Cardiac fibroblast (primary cell): ENCODE results near the gene PEMT.

Experiments
- DNase-seq, 2 donors: peaks; one replicate each; pipeline versions ENCODE4 v3.0.0 to v3.0.0-alpha.2; 2010; ENCODE audit warnings: low read depth in 2 of 2
- H3K4me3 ChIP-seq, 2 donors: replicated peaks in 1 of 2; 1 replicate in 1 of 2; 2 replicates in 1 of 2; pipeline ENCODE4 v1.5.1; 2011; ENCODE audit warnings: low read depth in 2 of 2, low read length in 2 of 2, mild to moderate bottlenecking in 2 of 2, moderate library complexity in 1 of 2
- TF ChIP-seq, protein P1 (sequence below): IDR thresholded peaks from one replicate; pipeline ENCODE4 v1.5.1; 2011; ENCODE audit warnings: low read depth, mild to moderate bottlenecking, low read length, inconsistent platforms

The PEMT gene

GRCh38 chr17:17519886-17520285 is 71.6 kb downstream of the PEMT start:
- H3K4me3 ChIP-seq, result no peak overlapping the region
- DNase-seq, result no peak
- TF ChIP-seq, protein P1, sequence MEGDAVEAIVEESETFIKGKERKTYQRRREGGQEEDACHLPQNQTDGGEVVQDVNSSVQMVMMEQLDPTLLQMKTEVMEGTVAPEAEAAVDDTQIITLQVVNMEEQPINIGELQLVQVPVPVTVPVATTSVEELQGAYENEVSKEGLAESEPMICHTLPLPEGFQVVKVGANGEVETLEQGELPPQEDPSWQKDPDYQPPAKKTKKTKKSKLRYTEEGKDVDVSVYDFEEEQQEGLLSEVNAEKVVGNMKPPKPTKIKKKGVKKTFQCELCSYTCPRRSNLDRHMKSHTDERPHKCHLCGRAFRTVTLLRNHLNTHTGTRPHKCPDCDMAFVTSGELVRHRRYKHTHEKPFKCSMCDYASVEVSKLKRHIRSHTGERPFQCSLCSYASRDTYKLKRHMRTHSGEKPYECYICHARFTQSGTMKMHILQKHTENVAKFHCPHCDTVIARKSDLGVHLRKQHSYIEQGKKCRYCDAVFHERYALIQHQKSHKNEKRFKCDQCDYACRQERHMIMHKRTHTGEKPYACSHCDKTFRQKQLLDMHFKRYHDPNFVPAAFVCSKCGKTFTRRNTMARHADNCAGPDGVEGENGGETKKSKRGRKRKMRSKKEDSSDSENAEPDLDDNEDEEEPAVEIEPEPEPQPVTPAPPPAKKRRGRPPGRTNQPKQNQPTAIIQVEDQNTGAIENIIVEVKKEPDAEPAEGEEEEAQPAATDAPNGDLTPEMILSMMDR, result no peak

DNA sequence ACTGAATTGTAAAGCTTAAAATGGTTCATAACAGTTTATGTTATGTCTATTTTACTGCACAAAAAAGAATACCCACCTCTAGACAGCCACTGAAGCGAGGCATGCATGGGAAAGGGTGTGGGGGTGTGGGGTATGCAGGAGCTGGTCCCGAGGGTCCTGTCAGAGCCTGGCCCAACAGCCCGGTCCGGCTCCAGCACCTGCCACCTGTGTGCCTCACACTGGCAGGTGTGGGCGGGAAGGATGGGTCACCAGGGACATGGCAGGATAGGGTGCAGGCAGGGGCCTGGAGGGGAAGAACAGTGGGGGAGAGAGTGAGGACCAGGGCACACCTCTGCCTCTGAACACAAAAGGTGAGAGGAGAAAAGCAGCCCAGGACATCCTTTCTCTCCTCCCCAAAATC is 72.6 kb downstream of the PEMT start:
- no peak for DNase-seq
- H3K4me3 ChIP-seq, result no peak overlapping the region
- TF ChIP-seq, protein P1, result no peak

- H3K4me3 ChIP-seq, result no peak overlapping the region
- TF ChIP-seq, protein P1, result no peak
- no peak for DNase-seq
Measured at GRCh38 chr17:17518014-17518413, 73.5 kb downstream of the PEMT start.

DNA sequence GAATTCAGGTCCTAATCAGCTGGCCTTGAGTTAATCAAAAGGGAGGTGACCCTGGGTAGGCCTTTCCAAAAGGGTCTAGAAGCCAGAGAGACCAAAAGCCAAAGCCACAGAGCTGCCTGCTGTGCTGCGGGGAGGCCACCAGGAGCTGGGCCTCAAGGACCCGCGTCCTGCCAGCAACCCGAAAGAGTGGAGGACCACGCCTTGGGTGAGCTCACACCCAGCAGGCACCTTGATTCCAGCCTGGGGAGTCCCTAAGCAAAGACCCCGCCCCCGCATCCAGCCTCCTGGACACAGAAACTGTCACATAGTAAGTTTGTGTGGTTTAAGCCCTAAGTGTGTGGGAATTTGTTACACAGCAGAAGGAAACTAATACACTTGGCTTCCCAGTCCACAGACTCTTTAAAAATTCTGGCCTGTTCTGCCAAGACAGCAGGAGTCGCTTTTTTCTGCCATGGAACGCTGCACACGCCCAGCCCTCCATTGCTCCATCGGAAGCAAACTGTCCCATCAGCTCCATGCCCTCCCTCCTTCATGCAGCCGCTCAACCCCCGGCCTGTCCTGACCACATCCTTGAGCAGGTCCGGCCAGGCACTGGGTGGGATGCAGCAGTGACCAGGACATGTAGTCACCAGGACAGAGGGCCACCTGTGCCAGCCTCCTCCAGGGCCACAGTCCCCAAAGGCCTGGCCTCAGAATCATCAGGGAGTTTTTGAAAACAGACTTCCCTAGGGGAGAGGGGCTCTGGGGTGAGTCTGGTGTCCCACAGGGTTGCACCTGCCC is 74.4 kb downstream of the PEMT start:
- no peak overlapping the region for H3K4me3 ChIP-seq
- TF ChIP-seq, protein P1, result no peak
- DNase-seq, result no peak

DNA sequence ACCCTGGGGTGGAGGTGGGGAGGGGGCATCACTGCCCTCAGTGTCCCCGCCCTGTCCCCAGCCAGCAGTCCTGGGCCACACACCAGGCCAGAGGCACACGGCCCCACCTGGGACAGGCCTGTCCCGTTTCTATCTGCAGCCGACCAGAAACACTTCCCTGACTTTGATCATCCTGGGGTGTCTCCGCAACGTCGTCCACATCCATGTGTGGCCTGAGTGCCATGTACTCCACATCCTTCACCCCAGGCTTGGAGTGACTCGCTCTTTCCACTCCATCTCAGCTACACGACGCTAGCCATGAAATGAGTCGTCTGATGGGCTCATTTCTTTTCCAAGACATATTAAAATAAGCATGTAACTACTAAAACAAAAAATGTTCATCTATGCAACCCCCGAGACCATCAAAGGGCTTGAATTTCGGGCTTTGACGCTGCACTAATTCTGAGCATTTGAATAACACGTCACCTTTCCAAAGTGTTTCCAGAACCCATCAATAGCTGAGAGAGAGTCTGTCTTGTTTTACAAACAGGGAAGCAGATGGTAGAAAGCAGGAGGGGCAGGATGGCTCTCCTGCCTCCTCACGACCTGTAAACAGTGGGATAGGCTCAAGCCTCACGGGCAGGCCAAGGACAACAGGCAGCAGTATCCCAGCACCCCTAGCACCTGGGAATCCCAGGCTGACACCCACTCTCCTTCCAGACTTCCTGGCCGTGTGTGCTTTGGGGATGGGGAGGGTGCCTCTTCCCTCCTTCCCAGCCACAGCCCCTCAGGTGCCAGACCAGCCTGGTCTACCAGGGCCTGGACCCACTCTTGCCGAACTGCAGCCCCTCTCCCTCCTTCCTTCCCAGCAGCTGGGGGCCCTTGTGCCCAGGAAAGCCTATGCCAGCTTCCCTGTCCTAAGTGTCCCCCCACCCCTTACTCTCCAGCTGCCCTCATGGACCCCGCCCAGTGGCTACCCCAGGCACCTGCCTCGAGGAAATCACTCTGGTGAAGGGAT is 75.3 kb downstream of the PEMT start:
- TF ChIP-seq, protein P1, result no peak
- DNase-seq, result peak; percentile 22 to 48
- H3K4me3 ChIP-seq, result no peak overlapping the region

DNA sequence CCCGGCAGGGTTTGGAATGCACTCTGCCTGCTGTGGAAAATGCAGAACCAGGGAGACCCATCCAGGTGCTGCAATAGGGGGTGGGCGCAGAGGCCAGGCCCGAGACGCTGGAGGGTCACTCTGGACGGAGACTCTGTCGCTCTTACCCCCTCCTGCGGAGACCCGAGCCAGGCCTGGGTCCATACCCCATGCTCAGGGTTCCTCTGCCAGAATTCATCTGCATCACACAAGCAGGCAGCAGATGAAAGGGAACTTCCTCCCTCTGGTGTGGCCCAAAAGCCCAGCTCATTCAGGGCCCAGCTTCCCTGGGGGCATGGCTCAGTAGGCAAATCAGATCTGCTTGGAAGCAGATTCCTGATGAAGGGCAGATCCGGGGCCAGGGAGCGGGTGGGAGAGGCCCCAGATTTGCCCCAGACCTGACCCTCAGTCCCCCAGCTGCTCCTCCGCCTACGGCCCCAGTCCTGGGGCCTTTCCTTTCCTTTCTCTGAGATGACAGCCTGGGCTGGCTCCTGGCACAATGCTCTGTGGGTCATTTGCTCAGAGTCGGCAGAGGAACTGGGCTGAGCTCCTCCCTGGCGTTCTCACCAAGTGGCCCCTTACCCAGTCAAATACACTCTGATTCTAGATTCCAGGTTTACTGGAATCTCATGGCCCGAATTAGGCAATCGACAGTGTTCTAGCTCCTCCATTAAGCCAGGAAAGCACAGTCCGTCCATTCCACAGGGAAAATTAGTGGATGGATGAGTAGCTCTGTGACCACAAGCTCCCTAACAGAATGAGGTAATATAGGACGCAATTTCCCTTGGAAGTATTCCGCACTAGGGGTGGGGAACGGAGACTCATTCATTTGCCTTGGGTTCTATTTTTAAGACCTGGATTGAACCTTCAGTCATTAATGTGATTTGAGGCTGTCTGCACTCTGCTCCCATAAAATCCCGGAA is 76.2 kb downstream of the PEMT start:
- H3K4me3 ChIP-seq, result no peak overlapping the region
- TF ChIP-seq, protein P1, result no peak
- DNase-seq, result peak in 1 of 2 donors; percentile 44
